Measurements from ENCODE around the gene PLEKHA5. TPM values are rescaled to one million over a fixed set of nuclear protein-coding genes. Genes with fewer than 3 reads are reported as not detected.

Gene PLEKHA5
- total RNA-seq, 1 donor from 2014 or later: 232 TPM

- DNase-seq (ENCODE audit: low spot score, unreplicated experiment): no peak
- Mint-ChIP-seq H3K27ac (peak overlapping the region; percentile 60), H3K9me3 (ENCODE audit: low read depth) (no peaks in the 10 kb centered on the region), H3K4me1 (ENCODE audit: low read depth) (peaks cover 22% of the 10 kb centered on the region), H3K27me3 (no peaks in the 10 kb centered on the region), H3K36me3 (ENCODE audit: insufficient read depth) (peaks cover 3% of the 10 kb centered on the region), H3K4me3 (ENCODE audit: low read depth) (no peak overlapping the region)
- TF ChIP-seq CTCF (IDR thresholded peaks at IDR 0.05; ENCODE audit: unreplicated experiment): no peak
Measured at GRCh38 chr12:19239616-19240234, 110.2 kb downstream of the PLEKHA5 start.

GRCh38 chr12:19242581-19242980 lies 113.0 kb downstream of the PLEKHA5 start:
- Mint-ChIP-seq H3K36me3 (ENCODE audit: insufficient read depth) (peaks cover 3% of the 10 kb centered on the region), H3K4me3 (ENCODE audit: low read depth) (no peak overlapping the region), H3K4me1 (ENCODE audit: low read depth) (peaks cover 15% of the 10 kb centered on the region), H3K27ac (no peak overlapping the region), H3K27me3 (no peaks in the 10 kb centered on the region), H3K9me3 (ENCODE audit: low read depth) (no peaks in the 10 kb centered on the region)
- no peak for TF ChIP-seq CTCF (IDR thresholded peaks at IDR 0.05; ENCODE audit: unreplicated experiment)
- DNase-seq (ENCODE audit: low spot score, unreplicated experiment): no peak

GRCh38 chr12:19243551-19243950 lies 114.0 kb downstream of the PLEKHA5 start:
- Mint-ChIP-seq H3K9me3 (ENCODE audit: low read depth) (no peaks in the 10 kb centered on the region), H3K4me3 (ENCODE audit: low read depth) (no peak overlapping the region), H3K27me3 (no peaks in the 10 kb centered on the region), H3K27ac (no peak overlapping the region), H3K36me3 (ENCODE audit: insufficient read depth) (peaks cover 3% of the 10 kb centered on the region), H3K4me1 (ENCODE audit: low read depth) (peaks cover 13% of the 10 kb centered on the region)
- DNase-seq (ENCODE audit: low spot score, unreplicated experiment): no peak
- TF ChIP-seq CTCF (IDR thresholded peaks at IDR 0.05; ENCODE audit: unreplicated experiment): no peak

GRCh38 chr12:19244312-19244711 lies 114.8 kb downstream of the PLEKHA5 start:
- H3K4me3 Mint-ChIP-seq (ENCODE audit: low read depth): no peak overlapping the region
- peaks cover 7% of the 10 kb centered on the region for H3K4me1 Mint-ChIP-seq (ENCODE audit: low read depth)
- peaks cover 3% of the 10 kb centered on the region for H3K36me3 Mint-ChIP-seq (ENCODE audit: insufficient read depth)
- H3K9me3 Mint-ChIP-seq (ENCODE audit: low read depth): no peaks in the 10 kb centered on the region
- DNase-seq (ENCODE audit: low spot score, unreplicated experiment): no peak
- no peak for TF ChIP-seq CTCF (IDR thresholded peaks at IDR 0.05; ENCODE audit: unreplicated experiment)
- no peaks in the 10 kb centered on the region for H3K27me3 Mint-ChIP-seq
- peak overlapping the region; percentile 15 for H3K27ac Mint-ChIP-seq

GRCh38 chr12:19245106-19245505 lies 115.6 kb downstream of the PLEKHA5 start:
- no peak for TF ChIP-seq CTCF (IDR thresholded peaks at IDR 0.05; ENCODE audit: unreplicated experiment)
- DNase-seq (ENCODE audit: low spot score, unreplicated experiment): no peak
- no peaks in the 10 kb centered on the region for H3K9me3 Mint-ChIP-seq (ENCODE audit: low read depth)
- H3K36me3 Mint-ChIP-seq (ENCODE audit: insufficient read depth): peaks cover 3% of the 10 kb centered on the region
- H3K4me1 Mint-ChIP-seq (ENCODE audit: low read depth): peaks cover 7% of the 10 kb centered on the region
- H3K4me3 Mint-ChIP-seq (ENCODE audit: low read depth): no peak overlapping the region
- peak overlapping the region; percentile 35 for H3K27ac Mint-ChIP-seq
- H3K27me3 Mint-ChIP-seq: no peaks in the 10 kb centered on the region
